H9 (cell line): ENCODE data around the gene TP73. TPM values are rescaled to one million over a fixed set of nuclear protein-coding genes. Genes with fewer than 3 reads are reported as not detected.

ENCODE experiments used
- DNase-seq: peaks from one replicate; pipeline ENCODE4 v3.0.0-alpha.2; 2017
- H2AFZ ChIP-seq: one replicate; pipeline ENCODE4 v1.6.1; 2013; ENCODE audit warnings: mild to moderate bottlenecking, low read length, control low read depth, moderate library complexity
- H2AK5ac ChIP-seq: 2 replicates; pipeline ENCODE4 v1.6.1; 2013; ENCODE audit warnings: low read length, control low read depth, mixed read lengths; ENCODE audit not compliant: insufficient read length
- H2BK120ac ChIP-seq: one replicate; pipeline ENCODE4 v1.6.1; 2013; ENCODE audit warnings: low read depth, mild to moderate bottlenecking, low read length, control low read depth, inconsistent platforms; ENCODE audit not compliant: poor library complexity, severe bottlenecking
- H2BK12ac ChIP-seq: 2 replicates; pipeline ENCODE4 v1.6.1; 2013; ENCODE audit warnings: low read length, control low read depth, mixed read lengths, low read depth; ENCODE audit not compliant: insufficient read length
- H2BK15ac ChIP-seq: 2 replicates; pipeline ENCODE4 v1.6.1; 2013; ENCODE audit warnings: low read depth, low read length, control low read depth
- H2BK20ac ChIP-seq: one replicate; pipeline ENCODE4 v1.6.1; 2013; ENCODE audit warnings: low read depth, mild to moderate bottlenecking, low read length, control low read depth, inconsistent platforms; ENCODE audit not compliant: poor library complexity, severe bottlenecking
- H2BK5ac ChIP-seq: 2 replicates; pipeline ENCODE4 v1.6.1; 2013; ENCODE audit warnings: low read length, control low read depth, mixed read lengths; ENCODE audit not compliant: insufficient read length
- H3K14ac ChIP-seq: 2 replicates; pipeline ENCODE4 v1.6.1; 2013; ENCODE audit warnings: low read length, control low read depth; ENCODE audit not compliant: insufficient read depth
- H3K18ac ChIP-seq: 2 replicates; pipeline ENCODE4 v1.6.1; 2013; ENCODE audit warnings: low read depth, mild to moderate bottlenecking, mixed read lengths, low read length, control low read depth; ENCODE audit not compliant: insufficient read length
- H3K23ac ChIP-seq: 2 replicates; pipeline ENCODE4 v1.6.1; 2013; ENCODE audit warnings: low read length, control low read depth, mixed read lengths, low read depth; ENCODE audit not compliant: insufficient read length
- H3K23me2 ChIP-seq: 2 replicates; pipeline ENCODE4 v1.6.1; 2013; ENCODE audit warnings: low read depth, mild to moderate bottlenecking, mixed read lengths, low read length, control low read depth; ENCODE audit not compliant: insufficient read length, poor library complexity, severe bottlenecking
- H3K27ac ChIP-seq: 2 replicates; pipeline ENCODE4 v1.5.1; 2013; ENCODE audit warnings: low read length, control low read depth, mixed read lengths, low read depth; ENCODE audit not compliant: insufficient read length
- H3K27me3 ChIP-seq: 2 replicates; pipeline ENCODE4 v1.6.1; 2013; ENCODE audit warnings: low read length, control low read depth, inconsistent platforms; ENCODE audit not compliant: insufficient read depth
- H3K4ac ChIP-seq: 2 replicates; pipeline ENCODE4 v1.6.1; 2013; ENCODE audit warnings: low read depth, mild to moderate bottlenecking, control low read depth, inconsistent platforms, low read length, moderate library complexity
- H3K4me1 ChIP-seq: 2 replicates; pipeline ENCODE4 v1.6.1; 2013; ENCODE audit warnings: low read length, control low read depth, inconsistent platforms; ENCODE audit not compliant: insufficient read depth
- H3K4me2 ChIP-seq: 2 replicates; pipeline ENCODE4 v1.6.1; 2013; ENCODE audit warnings: low read length, control low read depth, mixed read lengths; ENCODE audit not compliant: insufficient read length, insufficient read depth
- H3K56ac ChIP-seq: 2 replicates; pipeline ENCODE4 v1.6.1; 2013; ENCODE audit warnings: low read depth, mild to moderate bottlenecking, mixed read lengths, low read length, control low read depth; ENCODE audit not compliant: insufficient read length
- H3K79me1 ChIP-seq: 2 replicates; pipeline ENCODE4 v1.6.1; 2013; ENCODE audit warnings: low read depth, mild to moderate bottlenecking, moderate library complexity, low read length, control low read depth, inconsistent platforms; ENCODE audit not compliant: insufficient read depth, poor library complexity, severe bottlenecking
- H3K79me2 ChIP-seq: 2 replicates; pipeline ENCODE4 v1.6.1; 2013; ENCODE audit warnings: low read length, control low read depth, inconsistent platforms; ENCODE audit not compliant: insufficient read depth
- H3K9ac ChIP-seq: 2 replicates; pipeline ENCODE4 v1.6.1; 2013; ENCODE audit warnings: low read length, control low read depth, mixed read lengths; ENCODE audit not compliant: insufficient read length; ENCODE audit errors: extremely low read depth
- H3K9me3 ChIP-seq: one replicate; pipeline ENCODE4 v1.6.1; 2013; ENCODE audit warnings: low read depth, low read length, inconsistent platforms; ENCODE audit not compliant: control insufficient read depth
- H3T11ph ChIP-seq: one replicate; pipeline ENCODE4 v1.6.1; 2013; ENCODE audit warnings: mild to moderate bottlenecking, low read length, control low read depth, inconsistent platforms
- H4K20me1 ChIP-seq: one replicate; pipeline ENCODE4 v1.6.1; 2013; ENCODE audit not compliant: control insufficient read depth, insufficient read length, insufficient read depth
- H4K5ac ChIP-seq: 2 replicates; pipeline ENCODE4 v1.6.1; 2013; ENCODE audit warnings: low read depth, mild to moderate bottlenecking, mixed read lengths, low read length, control low read depth; ENCODE audit not compliant: insufficient read length
- H4K8ac ChIP-seq: replicated peaks from 2 replicates; pipeline ENCODE4 v1.6.1; 2013; ENCODE audit warnings: low read length, control low read depth, mixed read lengths, low read depth; ENCODE audit not compliant: insufficient read length
- H4K91ac ChIP-seq: 2 replicates; pipeline ENCODE4 v1.6.1; 2013; ENCODE audit warnings: low read depth, mild to moderate bottlenecking, moderate library complexity, mixed read lengths, low read length, control low read depth; ENCODE audit not compliant: insufficient read length
- H3K27ac Mint-ChIP-seq, 3 experiments: 2 replicates in 2 of 3; 3 replicates in 1 of 3; pipeline ENCODE4 v1.8.0; 2020 to 2021; ENCODE audit warnings: mixed read lengths in 3 of 3, mild to moderate bottlenecking in 1 of 3, moderate library complexity in 1 of 3
- H3K27me3 Mint-ChIP-seq: 2 replicates; pipeline ENCODE4 v1.8.0; 2021; ENCODE audit warnings: low read depth, mild to moderate bottlenecking, moderate library complexity, mixed read lengths
- H3K36me3 Mint-ChIP-seq, 3 experiments: 2 replicates in 2 of 3; 3 replicates in 1 of 3; pipeline ENCODE4 v1.8.0; 2020 to 2021; ENCODE audit warnings: low read depth in 3 of 3, mixed read lengths in 3 of 3; ENCODE audit not compliant: insufficient read depth in 1 of 3
- H3K4me1 Mint-ChIP-seq, 2 experiments: 2 replicates each; pipeline ENCODE4 v1.8.0; 2020; ENCODE audit warnings: mixed read lengths in 2 of 2
- H3K4me3 Mint-ChIP-seq, 2 experiments: 2 replicates in 1 of 2; 3 replicates in 1 of 2; pipeline ENCODE4 v1.8.0; 2020 to 2021; ENCODE audit warnings: mild to moderate bottlenecking in 2 of 2, mixed read lengths in 2 of 2, moderate library complexity in 1 of 2
- H3K9me3 Mint-ChIP-seq, 2 experiments: 2 replicates in 1 of 2; 3 replicates in 1 of 2; pipeline ENCODE4 v1.8.0; 2020; ENCODE audit warnings: mild to moderate bottlenecking in 2 of 2, mixed read lengths in 2 of 2, moderate library complexity in 1 of 2
- CTCF ChIP-seq: fragments of 200-600 bp; sonication (generic); conservative IDR thresholded peaks from 3 replicates; pipeline ENCODE4 v1.8.0; 2021; ENCODE audit warnings: antibody characterized with exemption, mild to moderate bottlenecking
- WGBS: extraction: QIAGEN DNeasy Blood & Tissue Kit; methylation state at CpG from one replicate; pipeline ENCODE4 v1.1.7; 2013; ENCODE audit warnings: missing lambda C conversion rate, low lambda C conversion rate, mixed read lengths; ENCODE audit not compliant: insufficient read length; ENCODE audit errors: extremely low coverage; 5-methylcytosine and 5-hydroxymethylcytosine counted together
- total RNA-seq: library from RNA; stranded (reverse); gene quantifications from 2 replicates; pipeline ENCODE4 v1.2.1, GENCODE V29; 2021

The TP73 gene
- total RNA-seq, 1 experiment from 2014 or later = 4.7 TPM

GRCh38 chr1:3714284-3714741, 62.0 kb downstream of the TP73 start:
- no peak overlapping the region for H2BK5ac ChIP-seq
- H2BK20ac ChIP-seq = no peak overlapping the region
- Mint-ChIP-seq H3K36me3 (no peaks in the 10 kb centered on the region), H3K4me3 (no peak overlapping the region), H3K27ac (no peak overlapping the region), H3K27me3 (peaks cover 18% of the 10 kb centered on the region), H3K9me3 (no peaks in the 10 kb centered on the region), H3K4me1 (peaks cover 2 to 15% of the 10 kb centered on the region in 2 experiments)
- H3K27me3 ChIP-seq = no peaks in the 10 kb centered on the region
- H4K91ac ChIP-seq = no peak overlapping the region
- H3K4me2 ChIP-seq = no peak overlapping the region
- H3K79me2 ChIP-seq = no peaks in the 10 kb centered on the region
- no CpG with 5 or more reads among the region's 10 CpGs for WGBS
- H2BK12ac ChIP-seq = no peak overlapping the region
- H4K20me1 ChIP-seq = no peaks in the 10 kb centered on the region
- no peak overlapping the region for H3K14ac ChIP-seq
- no peak overlapping the region for H4K5ac ChIP-seq
- DNase-seq = no peak
- no peaks in the 10 kb centered on the region for H3K4me1 ChIP-seq
- H3K18ac ChIP-seq = no peak overlapping the region
- H3K4ac ChIP-seq = no peak overlapping the region
- no peaks in the 10 kb centered on the region for H3K9me3 ChIP-seq
- H2AK5ac ChIP-seq = no peak overlapping the region
- H3K23ac ChIP-seq = no peak overlapping the region
- no peak overlapping the region for H3K9ac ChIP-seq
- H4K8ac ChIP-seq = no peak overlapping the region
- H3K79me1 ChIP-seq = no peaks in the 10 kb centered on the region
- no peak overlapping the region for H2BK15ac ChIP-seq
- H2AFZ ChIP-seq = no peak overlapping the region
- no peak overlapping the region for H3K27ac ChIP-seq
- H2BK120ac ChIP-seq = no peak overlapping the region
- no peak for TF ChIP-seq CTCF
- H3K23me2 ChIP-seq = no peaks in the 10 kb centered on the region
- H3K56ac ChIP-seq = no peak overlapping the region
- H3T11ph ChIP-seq = no peak overlapping the region
